K562 (cell line): ENCODE data around the gene LPCAT3. TPM values are rescaled to one million over a fixed set of nuclear protein-coding genes. Genes with fewer than 3 reads are reported as not detected.

Source experiments
- ATAC-seq: fragments of 200-7000 bp; cut with Tn5 transposase; 3 replicates; pipeline ENCODE4 v1.9.1; 2020; ENCODE audit warnings: moderate library complexity
- BruUV-seq: library from RNA; stranded (reverse); fragments of 400-500 nt; replicated peaks from 2 replicates; lab custom pipeline; 2021; lab: Mats Ljungman, UMichigan
- CTCF ChIA-PET: fragments of 300-600 bp; formaldehyde crosslinking; extraction: SDS; loops from one replicate; lab custom pipeline; 2021; ENCODE audit warnings: low intra/inter-chr PET ratio; lab: Yijun Ruan, JAX
- POLR2A ChIA-PET: fragments of 300-600, 350-650 bp; sonication (Branson Sonifier 250); formaldehyde crosslinking; extraction: SDS; loops from one replicate; lab custom pipeline; 2021; ENCODE audit warnings: antibody characterized with exemption, inconsistent platforms; lab: Yijun Ruan, JAX
- DNase-seq, 4 experiments: peaks; one replicate each; pipeline versions ENCODE4 v3.0.0 to v3.0.0-alpha.2; 2011 to 2018; ENCODE audit warnings: low spot score in 3 of 4, mixed read lengths in 3 of 4; ENCODE audit errors: extremely low read depth in 1 of 4
- FAIRE-seq: peaks from 2 replicates; lab custom pipeline; 2011; peaks lifted over from hg19 to GRCh38; lab: Jason Lieb, UNC
- H2AFZ ChIP-seq: 2 replicates; pipeline ENCODE4 v1.6.0; 2011; ENCODE audit warnings: low read depth, low read length, control low read depth, inconsistent platforms
- H3K27ac ChIP-seq: fragments of 200-600 bp; 3 replicates; pipeline ENCODE4 v1.8.0; 2011; ENCODE audit warnings: low read depth, mild to moderate bottlenecking, control low read depth, inconsistent platforms, low read length, moderate library complexity, mixed read lengths; ENCODE audit errors: extremely low read depth
- H3K27me3 ChIP-seq, 2 experiments: fragments of 300-600 bp in 1 of 2; 2 replicates in 1 of 2; 3 replicates in 1 of 2; pipeline versions ENCODE4 v1.6.0 to v1.8.0; 2011; ENCODE audit warnings: inconsistent platforms in 2 of 2, low read length in 2 of 2, mild to moderate bottlenecking in 1 of 2, mixed read lengths in 1 of 2, moderate library complexity in 1 of 2; ENCODE audit not compliant: control insufficient read depth in 2 of 2, insufficient read depth in 2 of 2
- H3K36me3 ChIP-seq: fragments of 300-600 bp; 3 replicates; pipeline ENCODE4 v1.8.0; 2011; ENCODE audit warnings: mild to moderate bottlenecking, low read length, inconsistent platforms; ENCODE audit not compliant: control insufficient read depth, insufficient read depth
- H3K4me1 ChIP-seq, 2 experiments: fragments of 200-600 bp in 1 of 2; replicated peaks in 1 of 2; 2 replicates in 1 of 2; 3 replicates in 1 of 2; pipeline versions ENCODE4 v1.5.1 to v1.8.0; 2011; ENCODE audit warnings: inconsistent platforms in 2 of 2, low read length in 2 of 2, mild to moderate bottlenecking in 1 of 2, mixed read lengths in 1 of 2, moderate library complexity in 1 of 2; ENCODE audit not compliant: control insufficient read depth in 2 of 2, insufficient read depth in 2 of 2
- H3K4me2 ChIP-seq: 2 replicates; pipeline ENCODE4 v1.6.1; 2011; ENCODE audit warnings: low read length, control low read depth, inconsistent platforms, mixed read lengths; ENCODE audit not compliant: insufficient read depth
- H3K4me3 ChIP-seq: fragments of 200-600 bp; sonication (generic), shearing (Covaris generic); 2 replicates; pipeline ENCODE4 v1.5.1; 2016; ENCODE audit warnings: control low read depth, inconsistent platforms
- H3K79me2 ChIP-seq: fragments of 200-600 bp; 3 replicates; pipeline ENCODE4 v1.8.0; 2011; ENCODE audit warnings: low read length, inconsistent platforms; ENCODE audit not compliant: control insufficient read depth, insufficient read depth
- H3K9ac ChIP-seq, 2 experiments: 2 replicates each; pipeline versions ENCODE4 v1.6.0 to v1.6.1; 2011; ENCODE audit warnings: low read depth in 2 of 2, low read length in 2 of 2, control low read depth in 1 of 2, inconsistent platforms in 1 of 2, mild to moderate bottlenecking in 1 of 2, mixed read lengths in 1 of 2; ENCODE audit not compliant: insufficient read depth in 1 of 2
- H3K9me1 ChIP-seq: one replicate; pipeline ENCODE4 v1.6.0; 2011; ENCODE audit warnings: inconsistent platforms, mild to moderate bottlenecking, low read length, moderate library complexity; ENCODE audit not compliant: control insufficient read depth, insufficient read depth
- H3K9me3 ChIP-seq: replicated peaks from 2 replicates; pipeline ENCODE4 v1.5.1; 2011; ENCODE audit warnings: low read depth, low read length, inconsistent platforms; ENCODE audit not compliant: control insufficient read depth, insufficient read depth
- H4K20me1 ChIP-seq: replicated peaks from 2 replicates; pipeline ENCODE4 v1.6.1; 2011; ENCODE audit warnings: low read length, inconsistent platforms, mixed read lengths; ENCODE audit not compliant: control insufficient read depth, insufficient read depth
- KLF13 ChIP-seq: fragments of 450-650 bp; IDR thresholded peaks from 2 replicates; pipeline ENCODE4 v1.6.1; 2016; ENCODE audit warnings: missing genetic modification characterization, low read depth, mild to moderate bottlenecking, missing compliant biosample characterization, moderate library complexity, borderline replicate concordance
- MCM2 ChIP-seq: fragments of 450-650 bp; IDR thresholded peaks from 2 replicates; pipeline ENCODE4 v1.6.1; 2017; ENCODE audit warnings: low read depth, mild to moderate bottlenecking
- PHF21A ChIP-seq: fragments of 450-650 bp; IDR thresholded peaks from 2 replicates; pipeline ENCODE4 v1.6.1; 2017; ENCODE audit warnings: low read depth, borderline replicate concordance
- PYGO2 ChIP-seq: fragments of 450-650 bp; IDR thresholded peaks from 2 replicates; pipeline ENCODE4 v1.6.1; 2016; ENCODE audit warnings: mild to moderate bottlenecking, missing genetic modification characterization, moderate library complexity, missing compliant biosample characterization
- RHOXF2B ChIP-seq: fragments of 250-450 bp; sonication (Bioruptor Pico); conservative IDR thresholded peaks from 2 replicates; pipeline ENCODE4 v1.5.1; 2021
- SMAD3 ChIP-seq: fragments of 450-650 bp; formaldehyde crosslinking; conservative IDR thresholded peaks from 2 replicates; pipeline ENCODE4 v1.4.0; 2020; ENCODE audit warnings: mild to moderate bottlenecking
- ZNF551 ChIP-seq: fragments of 250-450 bp; sonication (Bioruptor Pico); IDR thresholded peaks from 2 replicates; pipeline ENCODE4 v1.5.0; 2021; ENCODE audit warnings: mild to moderate bottlenecking, moderate library complexity
- WGBS: fragments of 100-300 bp; shearing (Covaris generic); methylation state at CpG from one replicate; pipeline ENCODE4 v1.1.6; 2016; ENCODE audit warnings: low coverage, mixed read lengths; ENCODE audit not compliant: insufficient coverage; ENCODE audit errors: missing lambda C conversion rate; 5-methylcytosine and 5-hydroxymethylcytosine counted together
- in situ Hi-C: fragments of 300-500 bp; cut with MboI; formaldehyde crosslinking; loops from 4 replicates; pipeline ENCODE4 v1.15.0; 2018; ENCODE audit warnings: inconsistent platforms, mixed read lengths
- intact Hi-C: fragments of 100-400 bp; cut with micrococcal nuclease; formaldehyde crosslinking; loops from 2 replicates; pipeline ENCODE4 v1.14.2; 2022
- polyA plus RNA-seq, 8 experiments: library from polyadenylated mRNA; depleted of rRNA in 4 of 8; stranded (reverse) in 5 of 8; unstranded in 3 of 8; fragments of >200 nt; fragmentation: Nextera tagmentation in 2 of 8; fragmentation: Illumina TruSeq in 1 of 8; extraction: Ambion mirVana in 2 of 8; extraction: Trizol in 1 of 8; gene quantifications; 2 replicates each; pipeline versions ENCODE4 v1.2.1 to v1.2.3, GENCODE V29; 2011 to 2014; ENCODE audit warnings: inconsistent platforms in 1 of 8, missing spikeins in 1 of 8
- total RNA-seq, 7 experiments: library from RNA; depleted of rRNA in 6 of 7; stranded (reverse); fragments of >200 nt in 6 of 7; fragmentation: Illumina TruSeq in 2 of 7; extraction: Trizol in 2 of 7; gene quantifications; 2 replicates each; pipeline versions ENCODE4 v1.2.1 to v1.2.3, GENCODE V29; 2011 to 2021; ENCODE audit warnings: low replicate concordance in 1 of 7
- TF ChIP-seq, protein P1 (sequence below), 2 experiments: fragments of 450-650 bp; formaldehyde crosslinking in 1 of 2; IDR thresholded peaks; 2 replicates each; pipeline versions ENCODE4 v1.4.0 to v1.6.1; 2014 to 2020; ENCODE audit warnings: mild to moderate bottlenecking in 2 of 2, borderline replicate concordance in 1 of 2, low read depth in 1 of 2

Gene LPCAT3
- total and polyA plus RNA-seq, 9 of the 15 experiments (the other 6 are each of a cell fraction or from before 2014, with no cell fraction given) = 4.9 to 52.5 (median 25.3) TPM

DNA sequence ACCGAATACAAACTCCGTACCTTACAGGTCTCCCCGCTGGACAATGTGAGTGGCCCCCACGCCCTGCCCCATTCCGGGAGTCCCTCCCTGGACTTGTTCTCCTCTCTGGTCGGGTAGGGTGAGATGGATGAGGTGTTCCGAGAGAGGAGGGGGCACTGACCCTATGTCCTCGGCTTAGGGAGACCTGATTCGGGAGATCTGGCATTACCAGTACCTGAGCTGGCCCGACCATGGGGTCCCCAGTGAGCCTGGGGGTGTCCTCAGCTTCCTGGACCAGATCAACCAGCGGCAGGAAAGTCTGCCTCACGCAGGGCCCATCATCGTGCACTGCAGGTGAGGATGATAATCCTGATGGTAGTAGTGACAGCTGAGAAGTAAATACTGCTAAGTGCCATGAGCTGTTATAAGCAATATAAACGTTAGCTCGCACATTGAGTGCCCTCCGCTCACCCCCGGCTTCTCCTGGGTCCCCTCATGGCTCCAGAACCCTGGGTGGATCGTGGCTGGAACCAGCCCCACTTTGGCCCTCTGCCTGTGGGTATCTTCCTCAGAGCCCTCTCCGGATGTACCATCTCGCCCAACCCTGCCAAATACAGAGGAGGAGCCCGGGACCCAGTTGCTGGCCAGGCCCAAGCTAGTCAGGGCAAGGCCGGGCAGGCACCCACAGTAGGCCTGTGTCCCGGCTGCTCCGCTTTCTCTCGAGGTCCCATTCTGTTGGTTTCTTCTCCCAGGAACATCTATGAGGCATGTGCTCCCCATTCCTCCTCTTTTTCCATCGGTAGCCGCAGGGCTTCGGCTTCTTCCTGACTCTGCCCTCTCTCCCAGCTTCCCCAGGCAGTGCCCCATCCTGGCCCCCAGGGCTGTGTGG lies 60.3 kb downstream of the LPCAT3 start (continued):
- no peak for TF ChIP-seq KLF13
- TF ChIP-seq PHF21A = no peak
- TF ChIP-seq RHOXF2B (CRISPR knock-in tag) = no peak
- TF ChIP-seq SMAD3 = no peak
- TF ChIP-seq ZNF551 = no peak

- POLR2A ChIA-PET = interaction anchor here (0.7 to 8.0 kb wide), 3 partner anchors 8 to 338 kb away, joined by 3 to 98 read pairs (median 4); partner anchors contain the start of genes C12orf57 and RNU7-1
- no peaks in the 10 kb centered on the region for H3K9me1 ChIP-seq
- no peak for FAIRE-seq
- 55% methylated on average over 14 of the region's 20 CpGs for WGBS
- H3K9me3 ChIP-seq = no peaks in the 10 kb centered on the region
- no peak overlapping the region for H3K27ac ChIP-seq
- intact Hi-C loops (no loop called here), in situ Hi-C loops (no loop called here)
- H3K4me1 ChIP-seq = peaks cover 20 to 67% of the 10 kb centered on the region in 2 experiments
- TF ChIP-seq MCM2 = no peak
- no peak for TF ChIP-seq PYGO2 (tag)
- TF ChIP-seq, protein P1, sequence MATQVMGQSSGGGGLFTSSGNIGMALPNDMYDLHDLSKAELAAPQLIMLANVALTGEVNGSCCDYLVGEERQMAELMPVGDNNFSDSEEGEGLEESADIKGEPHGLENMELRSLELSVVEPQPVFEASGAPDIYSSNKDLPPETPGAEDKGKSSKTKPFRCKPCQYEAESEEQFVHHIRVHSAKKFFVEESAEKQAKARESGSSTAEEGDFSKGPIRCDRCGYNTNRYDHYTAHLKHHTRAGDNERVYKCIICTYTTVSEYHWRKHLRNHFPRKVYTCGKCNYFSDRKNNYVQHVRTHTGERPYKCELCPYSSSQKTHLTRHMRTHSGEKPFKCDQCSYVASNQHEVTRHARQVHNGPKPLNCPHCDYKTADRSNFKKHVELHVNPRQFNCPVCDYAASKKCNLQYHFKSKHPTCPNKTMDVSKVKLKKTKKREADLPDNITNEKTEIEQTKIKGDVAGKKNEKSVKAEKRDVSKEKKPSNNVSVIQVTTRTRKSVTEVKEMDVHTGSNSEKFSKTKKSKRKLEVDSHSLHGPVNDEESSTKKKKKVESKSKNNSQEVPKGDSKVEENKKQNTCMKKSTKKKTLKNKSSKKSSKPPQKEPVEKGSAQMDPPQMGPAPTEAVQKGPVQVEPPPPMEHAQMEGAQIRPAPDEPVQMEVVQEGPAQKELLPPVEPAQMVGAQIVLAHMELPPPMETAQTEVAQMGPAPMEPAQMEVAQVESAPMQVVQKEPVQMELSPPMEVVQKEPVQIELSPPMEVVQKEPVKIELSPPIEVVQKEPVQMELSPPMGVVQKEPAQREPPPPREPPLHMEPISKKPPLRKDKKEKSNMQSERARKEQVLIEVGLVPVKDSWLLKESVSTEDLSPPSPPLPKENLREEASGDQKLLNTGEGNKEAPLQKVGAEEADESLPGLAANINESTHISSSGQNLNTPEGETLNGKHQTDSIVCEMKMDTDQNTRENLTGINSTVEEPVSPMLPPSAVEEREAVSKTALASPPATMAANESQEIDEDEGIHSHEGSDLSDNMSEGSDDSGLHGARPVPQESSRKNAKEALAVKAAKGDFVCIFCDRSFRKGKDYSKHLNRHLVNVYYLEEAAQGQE (IDR thresholded peaks at IDR 0.05; ENCODE audit: borderline replicate concordance) = no peak
- TF ChIP-seq, protein P1 (CRISPR knock-in tag; IDR thresholded peaks at IDR 0.05; ENCODE audit: low read depth) = no peak
- BruUV-seq = no TSS peak
- peaks cover 10% of the 10 kb centered on the region; the same call in 2 of the 3 replicates for H3K79me2 ChIP-seq
- no peak overlapping the region for H3K4me3 ChIP-seq
- ATAC-seq = no peak
- H3K9ac ChIP-seq = peak overlapping the region in 1 of 2 experiments; percentile 83; a peak in 2 of 4 replicates
- H4K20me1 ChIP-seq = no peaks in the 10 kb centered on the region
- no peak overlapping the region for H3K4me2 ChIP-seq
- H2AFZ ChIP-seq = no peak overlapping the region
- no peaks in the 10 kb centered on the region for H3K27me3 ChIP-seq
- no peaks in the 10 kb centered on the region for H3K36me3 ChIP-seq
- no peak for DNase-seq
- CTCF ChIA-PET = no interaction called here
Observed at GRCh38 chr12:6957151-6957701, 61.0 kb downstream of the LPCAT3 start.
